Heart left ventricle (tissue), 16 donors: ENCODE data around the gene MYO1G. TPM values are rescaled to one million over a fixed set of nuclear protein-coding genes. Genes with fewer than 3 reads are reported as not detected.
"Not testable (repeated sequence)": the region's sequence is repeated elsewhere in the genome, so short reads cannot be mapped to it uniquely, and the experiment has no call there.

ENCODE experiments used
- ATAC-seq, 4 donors: fragments of 200-7000 bp; cut with Tn5 transposase; one replicate each; pipeline ENCODE4 v1.9.1; 2020 to 2022; ENCODE audit warnings: moderate library complexity in 4 of 4, mild to moderate bottlenecking in 3 of 4, moderate number of reproducible peaks in 1 of 4
- DNase-seq, 5 donors: peaks; one replicate each; pipeline ENCODE4 v3.0.0-alpha.2; 2020
- H3K27ac ChIP-seq, 12 donors: fragments of 200-600 bp; sonication (generic) in 4 of 12; one replicate each; pipeline versions ENCODE4 v1.5.0 to v1.8.0; 2016 to 2022; ENCODE audit warnings: mild to moderate bottlenecking in 2 of 12
- H3K27me3 ChIP-seq, 9 donors: fragments of 200-600 bp; sonication (generic) in 2 of 9; one replicate each; pipeline versions ENCODE4 v1.5.1 to v1.8.0; 2016 to 2022; ENCODE audit warnings: mild to moderate bottlenecking in 3 of 9
- H3K36me3 ChIP-seq, 9 donors: fragments of 200-600 bp; sonication (generic) in 2 of 9; one replicate each; pipeline versions ENCODE4 v1.5.0 to v1.8.0; 2018 to 2022; ENCODE audit warnings: mild to moderate bottlenecking in 2 of 9
- H3K4me1 ChIP-seq, 12 donors: fragments of 200-600 bp; sonication (generic) in 4 of 12; one replicate each; pipeline versions ENCODE4 v1.5.0 to v1.8.0; 2016 to 2022; ENCODE audit warnings: mild to moderate bottlenecking in 3 of 12
- H3K4me3 ChIP-seq, 12 donors: fragments of 200-600 bp; sonication (generic) in 4 of 12; one replicate each; pipeline versions ENCODE4 v1.5.0 to v1.8.0; 2017 to 2022; ENCODE audit warnings: mild to moderate bottlenecking in 9 of 12, moderate library complexity in 4 of 12
- H3K9me3 ChIP-seq, 12 donors: fragments of 200-600 bp; sonication (generic) in 4 of 12; one replicate each; pipeline versions ENCODE4 v1.5.0 to v1.8.0; 2016 to 2022; ENCODE audit warnings: mild to moderate bottlenecking in 1 of 12
- CTCF ChIP-seq, 12 donors: fragments of 200-600 bp; sonication (generic) in 4 of 12; IDR thresholded peaks; one replicate each; pipeline versions ENCODE4 v1.5.0 to v1.8.0; 2018 to 2022; ENCODE audit warnings: antibody characterized with exemption in 12 of 12, mild to moderate bottlenecking in 5 of 12
- POLR2A ChIP-seq, 2 donors: fragments of 450-650 bp; IDR thresholded peaks; one replicate each; pipeline ENCODE4 v1.6.1; 2017; ENCODE audit warnings: antibody characterized with exemption in 2 of 2, mild to moderate bottlenecking in 2 of 2, moderate library complexity in 2 of 2
- WGBS, 4 donors: extraction: QIAGEN DNeasy Blood & Tissue Kit in 2 of 4; methylation state at CpG; one replicate each; pipeline versions ENCODE4 v1.1.5 to v1.1.7; 2013 to 2018; 5-methylcytosine and 5-hydroxymethylcytosine counted together
- intact Hi-C, 10 donors: fragments of 100-400 bp; cut with DNase I; formaldehyde crosslinking; loops; one replicate each; pipeline versions ENCODE4 v1.11.1 to v1.14.2; 2022
- polyA plus RNA-seq, 2 donors: library from polyadenylated mRNA; stranded (reverse); fragments of 200-250 nt; gene quantifications; one replicate each; pipeline ENCODE4 v1.2.3, GENCODE V29; 2013
- total RNA-seq, 9 donors: library from RNA; depleted of rRNA in 2 of 9; stranded (reverse); fragments of >200 nt in 2 of 9; fragmentation: NEBNext Ultra II Directional in 3 of 9; extraction: Animal tissue kit (Norgen Biotek cat#: 25700) in 3 of 9; gene quantifications; one replicate each; pipeline versions ENCODE4 v1.1.0 to v1.2.4, GENCODE V29; 2016 to 2023
- donor health status: ischemic (EF 13 %, LVEDD 7.1; RV severe dilation, severe dysfunction).
- donor health status: healthy with polysubstance abuse.
- donor health status: DM: no; HTN: yes; CAD: no.
- donor health status: DM: no; HTN: no; CAD: no.
- donor health status: ischemic (EF 25% LVEDD 6.9; RV normal size, moderate dysfunction).
- donor health status: ischemic (EF 25% LVEDD 5.7; RV mildly dilated, moderate dysfunction).
- donor health status: healthy.
- donor health status: DM: yes; HTN: yes; CAD: no.
- donor health status: ischemic (EF 35%, LVEDD 5.7; RV mildly dilated, moderate dysfunction).
- donor health status: nonischemic (EF 11% LVEDD 7.7; RV severe dilation, severe dysfunction).
- donor health status: DM: yes; HTN: yes; CAD: no.
- donor health status: PGD.
- donor health status: ischemic (EF 29% LVEDD 5.4; RV normal size, mild dysfunction).
- donor health status: nonischemic (EF 23%, LVEDD 6.1; RV moderate dilation, normal function).

MYO1G gene
- total and polyA plus RNA-seq, 11 donors = 0.13 to 19.0 (median 0.79) TPM

DNA sequence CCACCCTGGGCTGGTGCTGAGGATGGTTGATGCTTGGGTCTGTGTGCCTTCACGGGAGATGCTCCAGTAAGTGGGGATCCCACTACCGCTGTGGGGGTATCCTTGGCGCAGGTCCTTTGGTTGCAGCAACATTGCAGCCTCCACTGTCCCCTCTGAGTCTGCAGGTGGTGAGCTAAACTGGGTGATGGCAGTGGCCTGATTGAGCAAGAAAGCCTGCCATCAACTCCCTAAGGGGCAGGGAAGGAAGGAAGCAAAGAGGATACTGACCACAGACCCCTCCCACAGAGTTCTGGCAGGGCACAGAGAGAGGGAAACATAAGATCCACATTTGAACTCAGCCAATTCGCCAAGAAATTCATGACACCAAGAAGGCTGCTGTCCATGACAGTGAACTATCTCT, 43.2 kb downstream of the MYO1G start:
- Histone ChIP-seq H3K4me1 (no peaks in the 10 kb centered on the region), H3K4me3 (no peak overlapping the region), H3K9me3 (peaks cover 0 to 1% (median 0%) of the 10 kb centered on the region in 12 donors), H3K27ac (no peak overlapping the region), H3K36me3 (no peaks in the 10 kb centered on the region), H3K27me3 (no peaks in the 10 kb centered on the region)
- WGBS, 4 donors = 79 to 83% (median 82%) methylated on average over 2 to 4 of the region's 4 CpGs
- TF ChIP-seq POLR2A (IDR thresholded peaks at IDR 0.05) (no peak), CTCF (IDR thresholded peaks at IDR 0.05) (no peak)
- intact Hi-C loops = no loop called here
- no peak for DNase-seq
- no peak for ATAC-seq

DNA sequence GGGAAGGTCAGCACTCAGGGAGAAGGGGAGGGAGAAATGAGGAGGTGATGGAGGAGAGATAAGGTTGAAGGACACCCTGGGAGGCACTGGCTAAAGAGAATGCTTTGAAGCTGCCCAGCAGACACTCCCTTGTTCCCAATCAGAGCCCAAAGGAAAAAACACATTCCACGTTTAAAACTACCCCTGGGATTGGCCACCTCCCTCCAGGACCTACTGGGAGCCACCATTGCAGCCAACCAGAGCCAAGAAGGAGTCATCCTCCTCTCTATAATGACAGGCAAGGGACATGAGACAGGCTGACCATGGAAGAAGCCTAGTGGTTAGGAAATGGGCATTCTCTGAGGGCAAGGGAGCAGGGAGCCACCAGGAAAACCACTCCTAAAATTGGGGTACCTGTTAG, 43.8 kb downstream of the MYO1G start:
- intact Hi-C loops = no loop called here
- ATAC-seq (no peak), DNase-seq (no peak)
- Histone ChIP-seq H3K4me1 (no peaks in the 10 kb centered on the region), H3K4me3 (no peak overlapping the region), H3K27ac (no peak overlapping the region), H3K36me3 (no peaks in the 10 kb centered on the region), H3K9me3 (peaks cover 0 to 7% (median 0%) of the 10 kb centered on the region in 12 donors), H3K27me3 (no peaks in the 10 kb centered on the region)
- TF ChIP-seq POLR2A (IDR thresholded peaks at IDR 0.05) = no peak
- TF ChIP-seq CTCF (IDR thresholded peaks at IDR 0.05) = no peak
- 8 to 33% (median 19%) methylated on average over 1 of the region's 1 CpG for WGBS, 4 donors

- intact Hi-C loops, H3K27ac ChIP-seq, H3K36me3 ChIP-seq, H3K4me1 ChIP-seq, H3K27me3 ChIP-seq, H3K4me3 ChIP-seq, ATAC-seq, H3K9me3 ChIP-seq, DNase-seq: not testable (repeated sequence)
- 66 to 77% (median 73%) methylated on average over 5 of the region's 5 CpGs for WGBS, 4 donors
Observed at GRCh38 chr7:44934510-44934909, 44.3 kb downstream of the MYO1G start.

GRCh38 chr7:44930921-44931320, 47.9 kb downstream of the MYO1G start:
- no peaks in the 10 kb centered on the region for H3K4me1 ChIP-seq
- H3K27ac ChIP-seq = no peak overlapping the region
- no peak overlapping the region for H3K4me3 ChIP-seq
- peaks cover 0 to 7% (median 0%) of the 10 kb centered on the region in 9 donors for H3K27me3 ChIP-seq
- DNase-seq = no peak
- intact Hi-C loops = no loop called here
- WGBS, 4 donors = 87 to 92% (median 88%) methylated on average over 6 of the region's 6 CpGs
- TF ChIP-seq POLR2A (IDR thresholded peaks at IDR 0.05) (no peak), CTCF (IDR thresholded peaks at IDR 0.05) (no peak)
- no peaks in the 10 kb centered on the region for H3K36me3 ChIP-seq
- no peak for ATAC-seq
- peaks cover 0 to 9% (median 0%) of the 10 kb centered on the region in 12 donors for H3K9me3 ChIP-seq

GRCh38 chr7:44922351-44922694, 56.5 kb downstream of the MYO1G start:
- no peaks in the 10 kb centered on the region for H3K36me3 ChIP-seq
- DNase-seq (no peak), ATAC-seq (no peak)
- H3K4me3 ChIP-seq = no peak overlapping the region
- no peak overlapping the region for H3K27ac ChIP-seq
- 59 to 63% (median 62%) methylated on average over 8 of the region's 8 CpGs for WGBS, 4 donors
- intact Hi-C loops = loop anchor here (1.0 to 5.0 kb wide), 8 partner anchors 64 to 335 kb away; no protein-coding TSS in a partner anchor
- H3K4me1 ChIP-seq = peaks cover 0 to 5% (median 0%) of the 10 kb centered on the region in 12 donors
- peaks cover 0 to 6% (median 0%) of the 10 kb centered on the region in 9 donors for H3K27me3 ChIP-seq
- H3K9me3 ChIP-seq = no peaks in the 10 kb centered on the region
- TF ChIP-seq CTCF (IDR thresholded peaks at IDR 0.05) = peak in 2 of 12 donors; percentile 20 to 25
- TF ChIP-seq POLR2A (IDR thresholded peaks at IDR 0.05) = no peak
